CD14-positive monocyte (primary cell): ENCODE data around the gene SIPA1L2. TPM values are rescaled to one million over a fixed set of nuclear protein-coding genes. Genes with fewer than 3 reads are reported as not detected.
A peak's percentile ranks its signal among the peaks of the same experiment; 100 is the strongest.

Experiments used
- DNase-seq, 3 donors: peaks; one replicate each; pipeline ENCODE4 v3.0.0-alpha.2; 2011 to 2022
- H2AFZ ChIP-seq: 2 replicates; pipeline ENCODE4 v1.6.0; 2012; ENCODE audit warnings: mild to moderate bottlenecking, low read depth, low read length, inconsistent platforms; ENCODE audit not compliant: insufficient read depth, poor library complexity, severe bottlenecking
- H3K27ac ChIP-seq, 2 donors: 1 replicate in 1 of 2; 2 replicates in 1 of 2; pipeline ENCODE4 v1.5.1; 2012 to 2013; ENCODE audit warnings: low read length in 2 of 2, control low read depth in 1 of 2, inconsistent platforms in 1 of 2, low read depth in 1 of 2, mild to moderate bottlenecking in 1 of 2
- H3K27me3 ChIP-seq, 2 donors: one replicate each; pipeline versions ENCODE4 v1.6.0 to v1.6.1; 2011 to 2013; ENCODE audit warnings: low read length in 2 of 2; ENCODE audit not compliant: control insufficient read depth in 2 of 2, insufficient read depth in 2 of 2
- H3K36me3 ChIP-seq, 2 donors: replicated peaks in 1 of 2; 1 replicate in 1 of 2; 2 replicates in 1 of 2; pipeline versions ENCODE4 v1.5.1 to v1.6.1; 2012 to 2013; ENCODE audit warnings: low read length in 2 of 2, control low read depth in 1 of 2, inconsistent platforms in 1 of 2, mild to moderate bottlenecking in 1 of 2; ENCODE audit not compliant: insufficient read depth in 2 of 2, control insufficient read depth in 1 of 2
- H3K4me1 ChIP-seq, 2 donors: 1 replicate in 1 of 2; 2 replicates in 1 of 2; pipeline versions ENCODE4 v1.5.1 to v1.6.1; 2012 to 2013; ENCODE audit warnings: low read length in 2 of 2, control low read depth in 1 of 2, inconsistent platforms in 1 of 2, mild to moderate bottlenecking in 1 of 2, moderate library complexity in 1 of 2; ENCODE audit not compliant: insufficient read depth in 2 of 2, control insufficient read depth in 1 of 2
- H3K4me2 ChIP-seq: replicated peaks from 2 replicates; pipeline ENCODE3; 2012; ENCODE audit warnings: low read length, moderate library complexity, mild to moderate bottlenecking; ENCODE audit not compliant: poor library complexity, severe bottlenecking; ENCODE audit errors: extremely low read depth
- H3K4me3 ChIP-seq, 3 experiments: fragments of 200-600 bp in 1 of 3; sonication (generic) in 1 of 3; replicated peaks in 1 of 3; 1 replicate in 2 of 3; 2 replicates in 1 of 3; pipeline ENCODE4 v1.5.1; 2011 to 2013; ENCODE audit warnings: low read length in 3 of 3, mild to moderate bottlenecking in 3 of 3, control low read depth in 2 of 3, low read depth in 2 of 3, inconsistent platforms in 1 of 3, moderate library complexity in 1 of 3
- H3K79me2 ChIP-seq: 2 replicates; pipeline ENCODE4 v1.6.0; 2012; ENCODE audit warnings: mild to moderate bottlenecking, control low read depth, inconsistent platforms, low read length, moderate library complexity; ENCODE audit not compliant: insufficient read depth
- H3K9ac ChIP-seq: 2 replicates; pipeline ENCODE4 v1.6.0; 2017; ENCODE audit warnings: low read length, mild to moderate bottlenecking; ENCODE audit not compliant: insufficient read depth, poor library complexity, severe bottlenecking
- H3K9me3 ChIP-seq, 2 donors: replicated peaks in 1 of 2; 1 replicate in 1 of 2; 2 replicates in 1 of 2; pipeline versions ENCODE4 v1.5.1 to v1.6.1; 2012 to 2013; ENCODE audit warnings: low read length in 2 of 2, control low read depth in 1 of 2; ENCODE audit not compliant: control insufficient read depth in 1 of 2, insufficient read depth in 1 of 2
- H4K20me1 ChIP-seq: 2 replicates; pipeline ENCODE4 v1.6.0; 2012; ENCODE audit warnings: mild to moderate bottlenecking, low read length, control low read depth, moderate library complexity; ENCODE audit not compliant: insufficient read depth
- H3K27ac Mint-ChIP-seq, 7 donors: one replicate each; pipeline ENCODE4 v1.8.0; 2020; ENCODE audit warnings: mild to moderate bottlenecking in 7 of 7, mixed read lengths in 7 of 7, moderate library complexity in 6 of 7, inconsistent platforms in 2 of 7
- H3K27me3 Mint-ChIP-seq, 3 donors: one replicate each; pipeline ENCODE4 v1.8.0; 2021 to 2022; ENCODE audit warnings: low read depth in 3 of 3, mild to moderate bottlenecking in 3 of 3, mixed read lengths in 3 of 3, moderate library complexity in 3 of 3, inconsistent platforms in 1 of 3
- H3K36me3 Mint-ChIP-seq, 2 donors: one replicate each; pipeline ENCODE4 v1.8.0; 2020; ENCODE audit warnings: mixed read lengths in 2 of 2, inconsistent platforms in 1 of 2, mild to moderate bottlenecking in 1 of 2
- H3K4me1 Mint-ChIP-seq: one replicate; pipeline ENCODE4 v1.8.0; 2020; ENCODE audit warnings: mild to moderate bottlenecking, mixed read lengths
- H3K4me3 Mint-ChIP-seq, 2 donors: one replicate each; pipeline ENCODE4 v1.8.0; 2020; ENCODE audit warnings: mild to moderate bottlenecking in 2 of 2, mixed read lengths in 2 of 2, moderate library complexity in 1 of 2
- H3K9me3 Mint-ChIP-seq, 7 donors: one replicate each; pipeline ENCODE4 v1.8.0; 2020 to 2022; ENCODE audit warnings: mixed read lengths in 7 of 7, mild to moderate bottlenecking in 6 of 7, moderate library complexity in 6 of 7, inconsistent platforms in 2 of 7
- CTCF ChIP-seq: fragments of 200-600 bp; IDR thresholded peaks from one replicate; pipeline ENCODE4 v1.8.0; 2022; ENCODE audit warnings: antibody characterized with exemption, mild to moderate bottlenecking
- WGBS: methylation state at CpG from one replicate; pipeline ENCODE4 v1.1.5; 2013; ENCODE audit warnings: missing lambda C conversion rate; ENCODE audit not compliant: insufficient coverage; 5-methylcytosine and 5-hydroxymethylcytosine counted together
- intact Hi-C, 2 donors: fragments of 100-400 bp; cut with micrococcal nuclease; formaldehyde crosslinking; loops; one replicate each; pipeline versions ENCODE4 v1.15.0 to v1.15.1; 2023
- polyA plus RNA-seq, 3 donors: library from polyadenylated mRNA; depleted of rRNA in 1 of 3; unstranded in 2 of 3; stranded (reverse) in 1 of 3; fragments of 300-500 nt in 2 of 3; fragments of >200 nt in 1 of 3; fragmentation: Illumina TruSeq in 2 of 3; gene quantifications; 1 replicate in 2 of 3; 2 replicates in 1 of 3; pipeline ENCODE4 v1.2.3, GENCODE V29; 2012 to 2021

Gene SIPA1L2
- polyA plus RNA-seq, 3 donors, result 0.64 to 6.8 (median 1.3) TPM

GRCh38 chr1:232634096-232634495, 4.2 kb upstream of the SIPA1L2 start:
- H4K20me1 ChIP-seq, result no peaks in the 10 kb centered on the region
- no peak overlapping the region for H2AFZ ChIP-seq
- no peak overlapping the region for H3K4me3 ChIP-seq
- no peak overlapping the region for H3K4me2 ChIP-seq
- H3K9ac ChIP-seq, result no peak overlapping the region
- peaks cover under 1 to 3% of the 10 kb centered on the region in 2 donors for H3K27me3 ChIP-seq
- H3K27ac ChIP-seq, result peak overlapping the region; percentile 14 to 52
- H3K9me3 Mint-ChIP-seq, result peaks cover 0 to 3% (median 0%) of the 10 kb centered on the region in 7 donors
- WGBS, result 17% methylated on average over 3 of the region's 5 CpGs
- H3K9me3 ChIP-seq, result no peaks in the 10 kb centered on the region
- H3K36me3 ChIP-seq, result no peaks in the 10 kb centered on the region
- H3K4me1 ChIP-seq, result peaks cover 22 to 33% of the 10 kb centered on the region in 2 donors
- no peak for TF ChIP-seq CTCF
- peaks cover 3 to 5% (median 3%) of the 10 kb centered on the region in 3 donors for H3K27me3 Mint-ChIP-seq
- peaks cover 23% of the 10 kb centered on the region for H3K4me1 Mint-ChIP-seq
- peak; percentile 77 to 89 (median 85) for DNase-seq
- intact Hi-C loops, result loop anchor here (10.0 kb wide), 2 partner anchors 321 to 611 kb away; partner anchors contain the start of gene NTPCR (in 1 of the 2)
- no peaks in the 10 kb centered on the region for H3K36me3 Mint-ChIP-seq
- peak overlapping the region in 5 of 7 donors; percentile 25 to 88 (median 80) for H3K27ac Mint-ChIP-seq
- H3K79me2 ChIP-seq, result no peaks in the 10 kb centered on the region
- H3K4me3 Mint-ChIP-seq, result no peak overlapping the region

- H3K9me3 ChIP-seq, result no peaks in the 10 kb centered on the region
- no peak for DNase-seq
- Mint-ChIP-seq H3K9me3 (peaks cover 0 to 4% (median 0%) of the 10 kb centered on the region in 7 donors), H3K4me1 (peaks cover 40% of the 10 kb centered on the region), H3K36me3 (peaks cover 0 to 2% of the 10 kb centered on the region in 2 donors), H3K27ac (peak overlapping the region in 4 of 7 donors; percentile 15 to 73 (median 36)), H3K4me3 (peak overlapping the region; percentile 88 to 92), H3K27me3 (peaks cover 11 to 15% (median 12%) of the 10 kb centered on the region in 3 donors)
- H3K9ac ChIP-seq, result peak overlapping the region; percentile 65
- no peaks in the 10 kb centered on the region for H3K36me3 ChIP-seq
- WGBS, result 0% methylated on average over 1 of the region's 8 CpGs
- intact Hi-C loops, result loop anchor here (10.0 kb wide), 2 partner anchors 324 to 614 kb away; partner anchors contain the start of gene NTPCR (in 1 of the 2)
- H3K4me3 ChIP-seq, result peak overlapping the region; percentile 70 to 86 (median 81)
- no peaks in the 10 kb centered on the region for H4K20me1 ChIP-seq
- no peak overlapping the region for H3K27ac ChIP-seq
- peaks cover 29 to 45% of the 10 kb centered on the region in 2 donors for H3K4me1 ChIP-seq
- H2AFZ ChIP-seq, result peak overlapping the region; percentile 86
- peak overlapping the region; percentile 77 for H3K4me2 ChIP-seq
- peaks cover 6 to 8% of the 10 kb centered on the region in 2 donors for H3K27me3 ChIP-seq
- H3K79me2 ChIP-seq, result peaks cover 5% of the 10 kb centered on the region
- TF ChIP-seq CTCF, result no peak
These were observed 912 bp upstream of the SIPA1L2 start for GRCh38 chr1:232630894-232631195.
